Smooth muscle cell (in vitro differentiated cells): ENCODE results near the gene LMBR1L. TPM values are rescaled to one million over a fixed set of nuclear protein-coding genes. Genes with fewer than 3 reads are reported as not detected.

Experiments
- DNase-seq: peaks from one replicate; lab custom pipeline; 2025; ENCODE audit not compliant: unreplicated experiment; lab: John Stamatoyannopoulos, UW
- H2AFZ ChIP-seq: fragments of 200-600 bp; sonication (generic); 2 replicates; pipeline ENCODE4 v1.6.0; 2016; ENCODE audit warnings: antibody characterized with exemption, low read depth, mild to moderate bottlenecking
- H3F3A ChIP-seq: fragments of 200-600 bp; sonication (generic); 2 replicates; pipeline ENCODE4 v1.6.0; 2017; ENCODE audit warnings: antibody characterized with exemption, low read depth
- H3K27ac ChIP-seq: fragments of 200-600 bp; sonication (generic); 2 replicates; pipeline ENCODE4 v1.5.1; 2016; ENCODE audit warnings: low read depth, mild to moderate bottlenecking
- H3K27me3 ChIP-seq: fragments of 200-600 bp; sonication (generic); 2 replicates; pipeline ENCODE4 v1.6.1; 2016; ENCODE audit warnings: low read depth, mild to moderate bottlenecking
- H3K36me3 ChIP-seq: fragments of 200-600 bp; sonication (generic); 2 replicates; pipeline ENCODE4 v1.5.1; 2016; ENCODE audit warnings: low read depth
- H3K4me1 ChIP-seq: fragments of 200-600 bp; sonication (generic); 2 replicates; pipeline ENCODE4 v1.5.1; 2016; ENCODE audit warnings: low read depth
- H3K4me2 ChIP-seq: fragments of 200-600 bp; sonication (generic); 2 replicates; pipeline ENCODE4 v1.6.0; 2016; ENCODE audit warnings: mild to moderate bottlenecking
- H3K4me3 ChIP-seq: fragments of 200-600 bp; sonication (generic); 2 replicates; pipeline ENCODE4 v1.5.1; 2016; ENCODE audit warnings: mild to moderate bottlenecking
- H3K79me2 ChIP-seq: fragments of 200-600 bp; sonication (generic); 2 replicates; pipeline ENCODE4 v1.6.0; 2016; ENCODE audit warnings: low read depth, mild to moderate bottlenecking
- H3K9ac ChIP-seq: fragments of 200-600 bp; sonication (generic); 2 replicates; pipeline ENCODE4 v1.6.0; 2016; ENCODE audit warnings: low read depth
- H3K9me3 ChIP-seq: fragments of 200-600 bp; sonication (generic); replicated peaks from 2 replicates; pipeline ENCODE4 v1.5.1; 2016; ENCODE audit warnings: low read depth
- H4K20me1 ChIP-seq: fragments of 200-600 bp; sonication (generic); 2 replicates; pipeline ENCODE4 v1.6.0; 2016; ENCODE audit warnings: low read depth
- WGBS: methylation state at CpG from one replicate; pipeline ENCODE4 v1.1.7; 2016; ENCODE audit warnings: low lambda C conversion rate; 5-methylcytosine and 5-hydroxymethylcytosine counted together
- polyA plus RNA-seq: library from polyadenylated mRNA; unstranded; fragments of >200 nt; fragmentation: Nextera tagmentation; extraction: Ambion mirVana; gene quantifications from 2 replicates; pipeline ENCODE4 v1.2.1, GENCODE V29; 2016
- total RNA-seq: library from RNA; depleted of rRNA; stranded (reverse); fragments of >200 nt; gene quantifications from 2 replicates; pipeline ENCODE4 v1.2.3, GENCODE V29; 2014
- TF ChIP-seq, protein P1 (sequence below): fragments of 200-600 bp; sonication (generic); IDR thresholded peaks from 2 replicates; pipeline ENCODE4 v1.5.1; 2017; ENCODE audit warnings: borderline replicate concordance, mild to moderate bottlenecking, antibody characterized with exemption; ENCODE audit not compliant: insufficient read depth, poor library complexity, severe bottlenecking

Gene LMBR1L
- total and polyA plus RNA-seq, 2 experiments from 2014 or later: 49.5 to 57.3 TPM

DNA sequence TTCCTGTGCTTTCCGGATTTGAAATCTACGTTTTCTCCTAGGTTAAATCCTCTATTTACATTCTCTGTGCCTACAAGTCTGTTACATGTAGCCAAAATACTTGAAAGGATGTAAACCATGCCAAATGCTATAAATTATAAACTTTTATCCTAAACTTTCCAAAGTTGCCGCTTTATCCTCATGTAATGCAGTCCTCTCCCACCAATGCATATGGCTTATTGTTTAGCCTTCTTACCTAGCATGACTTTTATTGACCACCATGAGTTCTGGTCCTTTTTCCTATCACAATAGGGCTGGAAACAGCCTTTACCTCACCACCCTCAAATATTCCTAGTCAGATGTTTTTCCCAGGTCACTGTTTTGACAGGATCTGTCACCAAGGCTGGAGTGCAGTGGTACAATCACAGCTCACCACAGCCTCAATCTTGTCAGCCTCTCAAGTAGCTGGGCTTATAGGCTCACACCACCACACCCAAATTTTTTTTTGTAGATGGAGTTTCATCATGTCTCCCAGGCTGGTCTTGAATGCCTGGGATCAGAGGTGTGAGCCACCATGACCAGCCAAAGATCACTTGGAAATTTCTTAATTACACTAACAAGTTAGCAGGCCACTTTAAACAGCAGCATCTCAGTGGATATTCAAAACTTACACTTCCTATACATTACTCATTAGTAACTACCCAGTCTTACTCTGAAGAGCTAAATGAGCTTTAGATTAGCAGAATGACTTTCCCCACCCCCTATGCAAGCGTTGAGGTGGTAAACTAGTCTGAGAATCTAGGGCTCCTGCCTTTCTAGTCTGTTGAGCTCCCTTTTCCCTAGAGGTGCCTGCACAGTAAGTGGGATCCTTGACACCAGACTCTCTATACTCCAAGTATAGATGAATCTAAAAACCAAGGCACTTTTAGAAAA is 16.5 kb upstream of the LMBR1L start:
- Histone ChIP-seq H3K9me3 (no peaks in the 10 kb centered on the region), H3K36me3 (peaks cover 6% of the 10 kb centered on the region), H3K79me2 (peaks cover 17% of the 10 kb centered on the region), H3K4me3 (no peak overlapping the region), H3K4me1 (peaks cover 13% of the 10 kb centered on the region), H4K20me1 (peaks cover 32% of the 10 kb centered on the region), H3K27me3 (no peaks in the 10 kb centered on the region), H3F3A (peaks cover 29% of the 10 kb centered on the region), H3K4me2 (no peak overlapping the region), H3K27ac (no peak overlapping the region), H3K9ac (no peak overlapping the region), H2AFZ (no peak overlapping the region)
- DNase-seq: no peak
- WGBS: 89% methylated on average over 4 of the region's 4 CpGs
- TF ChIP-seq, protein P1, sequence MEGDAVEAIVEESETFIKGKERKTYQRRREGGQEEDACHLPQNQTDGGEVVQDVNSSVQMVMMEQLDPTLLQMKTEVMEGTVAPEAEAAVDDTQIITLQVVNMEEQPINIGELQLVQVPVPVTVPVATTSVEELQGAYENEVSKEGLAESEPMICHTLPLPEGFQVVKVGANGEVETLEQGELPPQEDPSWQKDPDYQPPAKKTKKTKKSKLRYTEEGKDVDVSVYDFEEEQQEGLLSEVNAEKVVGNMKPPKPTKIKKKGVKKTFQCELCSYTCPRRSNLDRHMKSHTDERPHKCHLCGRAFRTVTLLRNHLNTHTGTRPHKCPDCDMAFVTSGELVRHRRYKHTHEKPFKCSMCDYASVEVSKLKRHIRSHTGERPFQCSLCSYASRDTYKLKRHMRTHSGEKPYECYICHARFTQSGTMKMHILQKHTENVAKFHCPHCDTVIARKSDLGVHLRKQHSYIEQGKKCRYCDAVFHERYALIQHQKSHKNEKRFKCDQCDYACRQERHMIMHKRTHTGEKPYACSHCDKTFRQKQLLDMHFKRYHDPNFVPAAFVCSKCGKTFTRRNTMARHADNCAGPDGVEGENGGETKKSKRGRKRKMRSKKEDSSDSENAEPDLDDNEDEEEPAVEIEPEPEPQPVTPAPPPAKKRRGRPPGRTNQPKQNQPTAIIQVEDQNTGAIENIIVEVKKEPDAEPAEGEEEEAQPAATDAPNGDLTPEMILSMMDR: no peak

- peak overlapping the region; percentile 24 for H2AFZ ChIP-seq
- no peak overlapping the region for H3K4me3 ChIP-seq
- TF ChIP-seq, protein P1: peak; percentile 47
- no peaks in the 10 kb centered on the region for H3K79me2 ChIP-seq
- H4K20me1 ChIP-seq: no peaks in the 10 kb centered on the region
- no peaks in the 10 kb centered on the region for H3K27me3 ChIP-seq
- no peak overlapping the region for H3K4me2 ChIP-seq
- H3K36me3 ChIP-seq: no peaks in the 10 kb centered on the region
- no peaks in the 10 kb centered on the region for H3K4me1 ChIP-seq
- no peaks in the 10 kb centered on the region for H3F3A ChIP-seq
- no peak overlapping the region for H3K27ac ChIP-seq
- 32% methylated on average over 6 of the region's 6 CpGs for WGBS
- no peak for DNase-seq
- no peaks in the 10 kb centered on the region for H3K9me3 ChIP-seq
- no peak overlapping the region for H3K9ac ChIP-seq
Measured at GRCh38 chr12:49121047-49121696, 10.5 kb upstream of the LMBR1L start.

GRCh38 chr12:49111206-49111605 is 559 bp upstream of the LMBR1L start:
- H3K27me3 ChIP-seq: no peaks in the 10 kb centered on the region
- H3K4me2 ChIP-seq: peak overlapping the region; percentile 85
- peaks cover 36% of the 10 kb centered on the region for H4K20me1 ChIP-seq
- H3K4me3 ChIP-seq: peak overlapping the region; percentile 96
- peaks cover 42% of the 10 kb centered on the region for H3K79me2 ChIP-seq
- H2AFZ ChIP-seq: peak overlapping the region; percentile 84
- peak overlapping the region; percentile 93 for H3K27ac ChIP-seq
- TF ChIP-seq, protein P1: no peak
- H3K9me3 ChIP-seq: no peaks in the 10 kb centered on the region
- no peak for DNase-seq
- peaks cover 14% of the 10 kb centered on the region for H3K4me1 ChIP-seq
- H3F3A ChIP-seq: peaks cover 21% of the 10 kb centered on the region
- 50% methylated on average over 6 of the region's 6 CpGs for WGBS
- no peaks in the 10 kb centered on the region for H3K36me3 ChIP-seq
- H3K9ac ChIP-seq: peak overlapping the region; percentile 25
